GM12874 (cell line): ENCODE data around the gene C16orf54.

Experiments
- CTCF ChIP-seq: IDR thresholded peaks from 2 replicates; pipeline ENCODE4 v1.5.1; 2011; ENCODE audit warnings: low read depth, mild to moderate bottlenecking, control low read depth, low read length, moderate library complexity; ENCODE audit not compliant: insufficient read depth

C16orf54 gene

DNA sequence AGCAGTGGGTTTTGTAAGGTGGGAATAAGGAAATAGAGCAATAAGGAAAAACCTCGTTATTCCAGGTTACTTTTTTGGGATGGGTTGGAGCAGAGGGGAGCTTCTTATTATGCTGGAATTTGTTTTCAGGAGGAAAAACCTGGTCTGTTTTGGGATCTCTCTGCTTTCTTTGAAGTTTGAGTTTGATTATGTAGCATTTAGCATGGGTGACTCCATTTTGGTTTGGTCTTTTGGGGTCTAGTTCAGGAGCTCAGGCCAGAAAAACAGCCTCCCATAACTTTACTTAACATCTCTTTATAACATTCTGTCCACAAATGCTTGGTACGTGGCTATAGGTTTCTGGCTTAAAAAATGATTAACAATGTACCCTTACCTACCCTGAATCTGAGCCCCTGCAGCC, 23.7 kb upstream of the C16orf54 start:
- TF ChIP-seq CTCF = no peak

- no peak for TF ChIP-seq CTCF
Observed at GRCh38 chr16:29767062-29767461, 21.3 kb upstream of the C16orf54 start.

DNA sequence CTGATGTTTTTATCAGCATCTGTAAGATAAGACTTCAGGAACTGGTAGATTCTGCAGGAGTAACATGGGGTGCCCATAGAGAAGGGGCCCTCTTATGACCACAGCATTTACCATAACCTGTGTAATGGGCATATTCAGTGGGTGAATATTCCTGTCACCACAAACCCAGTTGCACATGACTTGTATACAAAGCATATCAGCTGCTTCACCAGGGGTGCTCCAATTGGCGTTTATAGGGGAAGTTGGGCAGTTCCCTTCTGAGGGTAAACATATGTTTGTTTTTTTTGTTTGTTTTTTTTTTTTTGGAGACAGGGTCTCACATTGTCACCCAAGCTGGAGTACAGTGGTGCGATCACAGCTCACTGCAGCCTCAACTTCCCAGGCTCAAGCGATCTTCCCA, 20.8 kb upstream of the C16orf54 start:
- TF ChIP-seq CTCF = no peak

GRCh38 chr16:29765167-29766032, 19.6 kb upstream of the C16orf54 start:
- no peak for TF ChIP-seq CTCF

- no peak for TF ChIP-seq CTCF
Observed at GRCh38 chr16:29763326-29763725, 17.5 kb upstream of the C16orf54 start.

DNA sequence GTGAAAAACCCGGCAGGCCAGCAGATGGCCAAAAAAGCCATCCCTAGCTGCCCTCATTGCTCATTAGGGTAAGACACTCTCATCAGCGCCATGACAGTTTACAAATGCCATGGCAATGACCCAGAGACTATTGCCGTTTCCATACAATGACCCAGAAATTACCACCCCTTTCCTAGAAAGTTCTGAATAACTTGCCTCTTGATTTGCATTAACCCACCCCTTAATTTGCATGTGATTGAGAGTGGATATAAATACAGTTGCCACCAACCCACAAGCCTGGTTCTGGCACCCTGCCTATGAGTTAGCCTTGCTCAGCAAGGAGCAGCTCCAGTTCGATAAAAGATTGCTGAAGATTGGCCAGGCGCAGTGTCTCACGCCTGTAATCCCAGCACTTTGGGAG, 16.1 kb upstream of the C16orf54 start:
- no peak for TF ChIP-seq CTCF

- no peak for TF ChIP-seq CTCF
Observed at GRCh38 chr16:29760567-29761279, 14.9 kb upstream of the C16orf54 start.
